Fibroblast of skin of right quadriceps (primary cell): Measurements from ENCODE around the gene SNRK.
"Not testable (repeated sequence)": the region's sequence is repeated elsewhere in the genome, so short reads cannot be mapped to it uniquely, and the experiment has no call there.

Experiments used
- DNase-seq: peaks from one replicate; pipeline ENCODE4 v3.0.0-alpha.2; 2013

The SNRK gene

DNA sequence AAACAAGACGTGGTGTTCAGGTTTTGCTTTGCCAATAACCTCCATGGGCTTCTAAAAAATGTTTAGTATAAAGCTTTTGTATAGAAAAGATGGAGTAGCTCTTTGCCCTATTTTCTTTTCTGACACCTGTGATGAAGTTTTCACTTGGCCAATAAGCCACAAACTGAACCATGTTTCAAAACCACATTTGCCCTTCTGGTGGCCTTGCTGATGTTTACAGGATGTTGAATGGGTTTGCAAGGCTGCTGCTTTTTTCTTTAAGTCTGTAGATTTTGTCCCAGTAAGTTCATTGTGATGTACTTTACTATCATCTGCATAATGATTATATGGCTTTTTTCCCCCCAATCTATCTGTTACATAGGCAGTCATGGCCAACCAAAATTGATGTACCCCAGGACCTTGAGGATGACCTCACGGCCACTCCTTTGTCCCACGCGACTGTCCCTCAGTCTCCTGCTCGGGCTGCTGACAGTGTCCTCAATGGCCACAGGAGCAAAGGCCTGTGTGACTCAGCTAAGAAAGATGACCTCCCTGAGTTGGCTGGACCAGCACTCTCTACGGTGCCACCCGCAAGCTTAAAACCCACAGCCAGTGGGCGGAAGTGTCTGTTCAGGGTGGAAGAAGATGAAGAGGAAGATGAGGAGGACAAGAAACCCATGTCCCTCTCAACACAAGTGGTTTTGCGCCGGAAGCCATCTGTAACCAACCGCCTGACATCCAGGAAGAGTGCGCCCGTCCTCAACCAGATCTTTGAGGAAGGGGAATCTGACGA, 60.8 kb downstream of the SNRK start:
- DNase-seq, result no peak

DNA sequence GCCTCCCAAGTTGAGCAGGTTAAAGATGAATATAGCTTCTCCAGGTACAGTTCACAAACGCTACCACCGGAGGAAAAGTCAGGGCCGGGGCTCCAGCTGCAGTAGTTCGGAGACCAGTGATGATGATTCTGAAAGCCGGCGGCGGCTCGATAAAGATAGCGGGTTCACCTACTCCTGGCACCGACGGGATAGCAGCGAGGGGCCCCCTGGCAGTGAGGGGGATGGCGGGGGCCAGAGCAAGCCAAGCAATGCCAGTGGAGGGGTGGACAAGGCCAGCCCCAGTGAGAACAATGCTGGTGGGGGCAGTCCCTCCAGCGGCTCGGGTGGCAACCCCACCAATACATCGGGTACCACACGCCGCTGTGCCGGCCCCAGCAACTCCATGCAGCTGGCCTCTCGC, 61.4 kb downstream of the SNRK start:
- DNase-seq, result no peak

DNA sequence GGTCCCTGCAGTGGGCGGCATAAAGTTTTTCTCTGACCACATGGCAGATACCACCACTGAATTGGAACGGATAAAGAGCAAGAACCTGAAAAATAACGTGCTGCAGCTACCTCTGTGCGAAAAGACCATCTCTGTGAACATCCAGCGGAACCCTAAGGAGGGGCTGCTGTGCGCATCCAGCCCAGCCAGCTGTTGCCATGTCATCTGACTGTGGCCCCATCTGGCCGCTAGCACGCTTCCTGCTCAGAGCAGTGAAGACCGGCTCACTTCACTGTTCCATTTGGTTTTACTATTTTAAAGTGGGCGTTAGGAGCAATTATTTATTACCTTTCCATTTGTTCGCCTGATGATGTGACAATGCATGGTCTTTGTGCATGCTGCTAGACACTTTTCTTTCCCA, 62.0 kb downstream of the SNRK start:
- DNase-seq, result no peak

DNA sequence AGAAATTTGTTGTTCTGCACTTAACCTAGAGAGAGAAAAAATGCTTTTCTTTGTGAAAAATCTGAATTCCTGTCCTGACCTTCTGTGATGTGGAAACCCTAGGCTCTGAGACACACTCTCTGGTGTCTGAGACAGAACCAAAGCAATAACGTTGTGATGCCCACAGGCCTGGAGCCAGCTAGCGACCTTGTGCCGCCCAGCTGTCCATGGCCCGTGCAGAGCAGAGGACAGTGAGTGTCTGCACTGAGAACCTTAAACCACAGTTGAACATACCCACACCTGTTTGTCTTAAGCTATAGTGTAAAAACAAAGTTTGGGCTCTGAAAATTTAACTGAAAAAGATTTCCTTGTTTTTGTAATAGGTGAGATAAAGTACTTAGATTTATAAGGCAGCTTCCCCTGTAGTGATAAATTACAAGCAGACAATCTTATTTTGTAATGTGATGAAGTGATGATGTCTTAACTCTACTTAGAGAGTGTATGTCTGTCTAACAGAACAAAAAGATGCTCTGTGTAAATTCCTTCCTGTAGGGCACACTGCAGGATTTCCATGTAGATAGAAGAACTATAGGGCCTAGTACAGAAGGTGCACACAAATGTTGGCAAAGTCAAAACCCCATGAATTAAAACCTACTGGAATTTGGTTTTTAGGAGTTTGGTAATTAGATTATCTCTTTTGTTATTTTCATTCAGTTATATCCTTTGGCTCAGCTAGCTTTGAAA, 62.7 kb downstream of the SNRK start:
- no peak for DNase-seq

DNA sequence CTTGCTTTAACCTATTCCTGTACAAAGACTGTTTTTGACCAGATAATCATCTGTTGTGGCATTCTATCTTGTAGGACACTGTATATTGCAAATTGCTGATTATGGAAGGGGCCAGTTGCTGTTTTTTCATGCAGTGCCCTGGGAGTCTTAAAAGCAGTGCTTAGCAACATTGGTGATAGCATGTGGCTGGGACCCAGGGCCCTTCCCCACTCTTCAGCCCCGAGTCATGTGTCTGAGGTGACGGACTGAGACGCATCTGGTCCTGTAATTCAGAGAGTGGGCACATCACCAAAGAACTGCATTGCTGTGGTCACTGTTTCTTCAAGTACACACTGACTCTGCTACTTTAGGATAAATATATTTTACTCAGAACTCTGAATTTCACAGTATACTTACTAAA, 63.4 kb downstream of the SNRK start:
- no peak for DNase-seq

DNA sequence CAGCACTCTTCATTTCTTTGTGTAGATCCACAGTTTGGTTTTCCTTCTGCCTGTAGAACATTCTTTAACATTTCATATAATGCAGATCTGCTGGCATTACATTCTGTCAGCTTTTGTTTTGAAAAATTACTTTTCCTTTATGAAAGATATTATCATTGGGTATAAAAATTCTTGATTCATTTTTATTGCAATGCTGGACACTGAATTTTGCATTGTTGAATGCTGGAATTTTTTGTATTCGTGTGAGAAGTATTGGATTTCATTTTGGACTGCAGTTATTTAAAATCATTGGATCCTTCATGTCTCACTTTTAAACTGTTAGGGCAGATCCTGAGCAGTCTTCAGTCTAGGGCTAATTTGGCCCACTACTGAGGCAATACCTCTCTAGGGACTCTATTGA, 67.1 kb downstream of the SNRK start:
- no peak for DNase-seq

DNA sequence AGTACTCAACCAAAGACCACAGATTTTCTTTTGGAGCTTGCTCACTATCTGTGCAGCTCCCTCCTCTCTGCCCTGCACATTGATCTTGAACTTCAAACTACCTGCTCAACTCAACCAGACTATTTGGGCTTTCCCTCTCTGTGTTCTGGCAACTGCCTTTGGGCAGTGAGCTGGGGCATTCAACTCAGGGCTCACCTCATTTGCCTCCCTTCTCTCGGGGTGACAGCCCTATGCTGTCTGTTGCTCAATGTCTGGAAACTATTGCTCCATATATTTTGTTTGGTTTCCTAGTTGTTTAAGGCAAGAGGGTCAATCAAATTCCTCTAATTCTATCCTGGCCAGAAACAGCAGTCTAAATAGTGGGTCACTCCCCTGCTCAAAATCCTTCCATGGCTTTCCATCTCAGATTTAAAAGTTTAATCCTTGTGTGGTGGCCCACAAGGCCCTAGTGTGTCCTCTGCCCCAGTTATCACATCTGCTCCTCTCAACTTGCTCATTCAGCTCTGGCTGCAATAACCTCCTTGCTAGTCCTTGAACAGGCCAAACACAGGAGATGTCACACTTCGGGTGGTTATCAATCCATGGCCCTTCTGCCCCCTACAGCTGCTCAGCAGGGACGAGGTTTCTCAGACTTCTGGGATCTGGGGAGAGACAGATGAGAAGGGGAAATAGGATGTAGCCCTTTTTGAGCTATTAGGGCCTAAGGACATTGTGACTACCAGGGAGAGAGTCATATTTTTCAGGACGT, 67.8 kb downstream of the SNRK start:
- no peak for DNase-seq

DNA sequence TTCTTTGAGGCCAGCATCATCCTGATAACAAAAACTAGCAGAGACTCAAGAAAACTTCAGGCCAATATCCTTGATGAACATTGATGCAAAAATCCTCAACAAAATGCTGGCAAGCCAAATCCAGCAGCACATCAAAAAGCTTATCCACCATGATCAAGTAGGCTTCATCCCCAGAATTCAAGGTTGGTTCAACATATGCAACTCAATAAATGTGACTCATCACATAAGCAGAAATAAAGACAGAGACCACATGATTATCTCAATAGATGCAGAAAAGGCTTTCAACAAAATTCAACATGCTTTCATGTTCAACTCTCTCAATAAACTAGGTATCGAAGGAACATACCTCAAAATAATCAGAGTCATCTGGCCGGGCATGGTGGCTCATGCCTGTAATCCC, 69.7 kb downstream of the SNRK start:
- DNase-seq, result not testable (repeated sequence)

DNA sequence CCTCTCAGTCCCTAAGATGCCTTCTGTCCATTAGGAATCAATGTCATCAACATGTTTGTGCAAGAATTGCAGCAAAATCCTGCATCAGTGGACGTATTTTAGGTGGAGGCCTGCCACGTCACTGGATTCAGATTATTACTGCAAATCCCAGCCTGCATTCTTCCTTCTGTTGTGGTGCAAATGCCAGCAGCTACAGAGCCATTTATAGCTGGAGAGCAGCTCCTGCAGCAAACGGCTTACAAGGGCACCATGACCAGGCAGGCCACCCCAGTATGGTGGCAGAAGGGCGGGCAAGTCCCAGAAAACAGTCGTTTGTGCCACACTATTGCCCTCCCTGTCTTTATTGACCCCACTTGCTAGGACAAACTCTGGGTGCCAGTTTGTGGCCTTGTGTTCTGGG, 74.7 kb downstream of the SNRK start:
- DNase-seq, result no peak

DNA sequence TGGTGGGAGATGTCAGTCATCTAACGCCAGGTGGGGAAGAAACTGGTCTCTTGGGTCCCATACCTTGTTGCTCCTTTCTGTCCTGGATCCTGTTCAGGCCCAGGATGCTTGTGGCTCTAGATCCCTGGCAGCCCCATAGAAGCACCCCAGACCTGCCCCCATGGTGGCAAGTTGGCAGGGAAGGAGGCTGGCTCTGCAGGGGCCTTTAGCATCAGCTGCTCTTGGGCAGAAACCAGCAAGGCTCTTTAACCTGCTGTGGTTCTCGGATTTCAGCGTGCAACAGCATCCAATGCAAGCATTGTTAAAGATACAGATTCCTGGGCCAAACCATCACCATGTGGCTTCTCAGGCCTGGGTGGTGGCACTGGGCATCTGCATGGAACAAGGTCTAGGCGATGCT, 75.8 kb downstream of the SNRK start:
- DNase-seq, result no peak

DNA sequence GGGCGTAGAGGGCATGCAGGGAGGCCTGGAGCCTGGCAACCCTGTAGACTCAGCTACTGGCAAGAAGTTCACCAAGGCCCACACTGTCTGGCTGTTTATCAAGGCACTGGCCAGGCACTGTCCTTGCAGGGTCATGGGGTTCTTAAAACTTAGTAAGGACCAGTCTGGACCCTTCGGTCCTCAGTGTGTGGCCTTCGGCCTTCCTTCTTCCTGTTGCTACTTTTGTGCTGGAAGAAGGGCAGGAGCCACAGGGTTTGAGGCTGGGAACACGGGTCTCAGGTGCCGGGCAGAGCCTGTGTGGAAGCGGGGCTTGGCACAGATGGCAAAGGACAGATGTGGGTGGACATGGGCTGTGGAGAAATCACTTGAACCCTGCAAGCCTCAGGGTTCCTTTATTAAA, 76.6 kb downstream of the SNRK start:
- DNase-seq, result no peak

DNA sequence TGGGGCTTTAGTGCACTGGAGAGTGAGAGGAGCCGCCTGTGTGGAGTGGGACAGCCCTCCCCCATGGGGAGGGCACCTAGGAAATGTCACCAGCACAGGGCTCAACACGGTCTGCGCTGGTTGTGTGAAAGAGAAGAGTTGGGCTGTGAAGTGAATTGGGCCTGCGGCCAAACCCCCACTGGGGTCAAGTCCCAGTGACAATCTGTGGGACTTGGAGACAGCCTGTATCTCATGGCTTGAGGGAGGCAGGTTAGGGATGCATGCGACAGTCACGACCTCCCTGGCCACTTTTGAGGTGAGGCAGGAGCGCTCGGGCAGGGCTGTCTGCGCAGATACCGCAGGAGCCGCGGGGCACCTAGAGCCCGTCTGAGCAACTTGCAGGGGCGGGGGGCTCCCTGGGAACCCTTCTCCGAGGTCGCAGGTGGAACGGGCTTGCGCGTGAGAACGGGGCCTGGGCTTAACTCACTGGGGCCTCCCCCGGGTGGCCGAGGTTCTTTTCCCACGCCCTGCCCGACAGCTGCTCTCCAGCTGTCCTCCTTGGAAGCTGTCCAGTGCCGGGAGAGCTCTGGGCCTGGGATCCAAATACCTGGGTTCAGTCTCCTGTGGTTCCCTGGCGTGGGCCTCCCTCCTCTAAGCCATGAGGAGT, 77.4 kb downstream of the SNRK start:
- no peak for DNase-seq

DNA sequence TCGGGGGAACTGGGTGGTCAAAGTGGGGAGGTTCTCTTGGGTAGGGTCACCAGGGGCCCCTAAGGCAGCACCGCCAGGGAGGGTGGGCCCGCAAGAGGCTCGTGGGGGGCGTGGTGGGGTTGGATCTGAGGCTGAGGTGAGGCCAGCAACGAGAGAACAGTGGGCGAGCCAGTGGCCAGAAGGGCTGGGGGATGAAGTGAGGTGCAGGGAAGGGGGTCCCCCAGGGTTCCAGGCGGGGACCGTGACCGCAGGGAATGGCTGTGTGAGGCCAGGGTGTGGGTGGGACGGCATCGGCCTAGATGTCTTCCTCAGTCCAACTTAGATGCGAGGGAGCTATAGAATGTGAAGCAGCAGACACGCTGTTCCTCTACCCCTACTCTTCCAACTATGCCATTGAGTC, 78.2 kb downstream of the SNRK start:
- DNase-seq, result no peak

DNA sequence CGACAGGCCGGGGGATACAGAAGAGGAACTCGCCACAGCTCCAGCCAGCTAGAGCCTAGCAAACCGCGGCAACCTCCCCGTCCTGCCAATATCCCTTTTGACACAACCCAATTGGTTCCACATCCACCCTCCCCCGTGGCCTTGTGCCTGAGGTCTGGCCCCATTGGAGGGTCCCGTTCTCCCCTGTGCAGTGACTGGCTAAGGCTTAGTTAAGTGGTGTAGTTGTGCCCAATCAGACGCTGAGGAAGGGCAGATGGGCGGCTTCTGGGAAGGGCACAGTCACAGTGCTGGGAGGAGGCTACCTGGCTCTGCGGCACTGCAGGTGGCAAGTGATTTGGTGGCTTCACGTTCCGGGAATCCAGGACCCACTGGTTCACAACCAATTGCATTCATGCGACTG, 78.6 kb downstream of the SNRK start:
- DNase-seq, result no peak

DNA sequence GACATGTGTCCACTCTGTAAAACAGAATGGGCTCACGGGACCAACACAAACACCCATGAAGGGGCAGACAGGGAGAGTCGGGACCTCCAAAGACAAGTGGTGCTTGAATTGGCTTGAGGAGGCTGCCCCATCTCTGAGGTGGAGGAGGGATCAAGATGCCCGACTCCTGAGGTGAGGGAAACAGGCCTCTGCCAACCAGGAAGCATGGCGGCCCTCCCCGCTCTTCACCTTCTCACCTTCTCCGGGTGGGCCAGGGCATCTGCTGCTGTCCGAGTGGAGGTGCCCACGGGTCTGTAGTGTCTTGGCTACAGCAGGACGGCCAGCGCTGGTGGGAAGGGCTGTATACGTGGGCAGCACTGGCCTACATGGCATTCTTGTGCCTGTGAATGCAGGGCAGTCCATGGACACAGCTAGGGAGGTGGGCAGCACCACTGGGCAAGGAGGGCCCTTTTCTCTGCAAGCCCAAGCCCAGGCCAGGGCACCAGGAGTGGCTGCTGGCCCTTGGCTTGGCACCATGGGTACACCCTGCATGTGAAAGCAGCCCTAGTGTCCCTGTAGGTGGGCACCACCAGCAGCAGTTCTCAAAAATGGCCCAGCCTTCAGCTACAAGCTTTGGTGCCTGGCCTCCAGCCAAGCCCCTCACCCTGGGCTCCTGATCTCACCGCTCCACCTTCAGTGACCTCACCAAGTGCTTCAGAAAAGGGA, 79.4 kb downstream of the SNRK start:
- no peak for DNase-seq

DNA sequence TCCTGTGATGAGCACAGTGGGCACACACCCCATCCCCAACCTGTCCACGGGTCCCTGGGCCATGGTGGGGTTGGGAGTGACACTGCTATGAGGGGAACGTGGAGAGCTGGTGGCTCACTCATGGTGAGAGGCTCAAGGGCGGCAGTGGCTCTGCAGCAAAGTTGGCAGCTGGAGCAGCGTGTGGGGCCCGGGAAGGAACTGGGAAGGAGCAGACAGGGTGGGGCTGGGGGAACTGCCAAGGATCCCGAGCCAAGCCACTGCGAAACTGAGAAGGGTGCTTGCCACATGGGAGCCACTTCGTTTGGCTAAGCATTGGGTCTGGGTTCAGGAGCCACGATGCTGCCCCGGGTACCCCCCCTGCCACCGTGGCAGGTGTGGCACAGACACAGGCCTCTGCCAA, 80.1 kb downstream of the SNRK start:
- no peak for DNase-seq

DNA sequence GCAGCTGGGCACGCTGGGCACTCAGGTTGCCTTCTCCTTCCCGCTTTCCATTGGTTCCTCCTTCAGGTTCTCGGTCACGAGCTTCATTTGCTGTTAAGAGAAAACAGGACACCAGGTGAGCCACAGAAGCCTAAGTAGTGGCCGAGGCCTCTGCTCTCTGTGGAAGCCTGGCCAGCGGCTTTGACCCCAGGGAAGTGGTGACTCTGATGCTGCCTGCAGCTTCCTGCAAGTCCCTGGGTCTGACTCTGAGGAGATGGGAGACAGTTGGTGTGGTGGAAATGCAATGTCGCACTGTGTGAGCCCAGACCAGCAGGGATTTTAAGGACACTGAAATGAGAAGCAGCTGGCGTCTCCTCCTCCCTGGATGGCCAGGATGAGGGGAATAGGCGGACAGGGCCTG, 80.5 kb downstream of the SNRK start:
- DNase-seq, result no peak

DNA sequence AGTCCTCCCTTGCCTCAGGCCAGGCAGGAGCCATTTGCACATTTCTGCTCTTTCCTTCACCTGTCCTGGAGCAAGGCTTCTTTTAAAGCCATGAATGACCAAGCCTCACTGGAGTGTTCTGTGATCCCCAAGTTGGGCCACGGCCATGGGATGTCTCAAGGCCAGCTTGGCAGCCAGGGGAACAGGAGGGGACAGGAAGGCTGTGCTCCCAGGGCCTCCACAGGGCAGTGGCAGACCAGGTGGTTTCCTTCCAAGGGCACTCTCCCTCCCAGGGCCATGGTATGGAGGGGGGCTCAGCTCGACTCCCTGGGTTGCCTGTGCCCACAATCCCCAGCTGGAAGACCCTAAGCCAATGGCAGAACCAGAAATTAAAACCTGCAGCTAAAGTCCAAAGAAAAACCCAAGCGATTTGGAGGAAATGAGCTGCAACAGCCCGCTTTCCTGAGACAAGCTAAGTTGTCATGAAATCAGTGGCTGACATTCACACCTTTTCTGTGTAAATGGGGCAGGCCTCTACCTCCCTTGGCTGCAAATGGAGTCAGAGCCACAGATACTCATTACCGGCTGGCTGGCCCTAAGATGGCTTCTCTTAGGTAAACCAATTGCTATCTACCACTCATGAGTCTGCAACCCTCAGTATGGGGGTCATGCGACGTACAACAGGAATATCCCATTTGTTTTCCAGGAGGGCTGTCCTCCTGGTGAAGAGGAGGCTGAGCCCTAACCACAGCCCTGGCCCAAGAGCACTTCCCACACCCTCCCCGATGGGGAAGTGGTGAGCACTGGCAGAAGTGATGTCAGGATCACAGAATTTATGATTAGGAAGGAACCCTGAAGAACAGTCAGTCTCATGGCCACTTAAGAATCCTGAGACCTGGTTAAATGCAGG, 83.3 kb downstream of the SNRK start:
- DNase-seq, result no peak

DNA sequence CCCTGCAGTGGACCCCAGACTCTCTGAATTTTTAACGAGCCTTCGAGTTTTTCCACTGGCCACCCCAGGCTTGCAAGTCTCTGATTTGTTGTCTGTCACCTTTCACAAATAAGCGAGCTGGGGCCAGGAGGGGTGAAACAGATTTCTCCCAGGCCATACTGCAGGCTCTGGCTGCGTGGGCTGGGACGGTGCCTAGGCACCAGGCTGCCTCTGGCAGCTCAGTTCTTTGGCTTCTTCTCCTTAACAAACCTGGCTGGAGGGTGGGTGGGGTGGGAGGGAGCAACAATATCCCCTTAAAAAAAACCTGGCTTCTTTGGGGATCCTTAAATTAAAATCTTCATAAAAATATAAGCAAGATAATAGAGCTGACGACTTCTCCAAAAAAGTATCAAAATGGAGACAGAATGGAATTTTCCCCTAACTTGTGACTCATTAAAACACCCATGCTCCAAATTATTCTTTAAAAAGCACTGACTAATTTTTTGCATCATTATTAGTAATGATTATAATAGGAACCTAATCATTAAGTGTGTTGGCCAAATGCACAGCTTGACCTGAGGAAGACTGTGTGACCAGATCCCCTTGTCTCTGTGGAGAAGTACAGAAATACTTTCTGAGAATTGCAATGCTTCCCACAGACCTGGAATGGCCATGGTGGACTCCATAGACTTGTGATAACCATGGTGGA, 84.1 kb downstream of the SNRK start:
- DNase-seq, result no peak

DNA sequence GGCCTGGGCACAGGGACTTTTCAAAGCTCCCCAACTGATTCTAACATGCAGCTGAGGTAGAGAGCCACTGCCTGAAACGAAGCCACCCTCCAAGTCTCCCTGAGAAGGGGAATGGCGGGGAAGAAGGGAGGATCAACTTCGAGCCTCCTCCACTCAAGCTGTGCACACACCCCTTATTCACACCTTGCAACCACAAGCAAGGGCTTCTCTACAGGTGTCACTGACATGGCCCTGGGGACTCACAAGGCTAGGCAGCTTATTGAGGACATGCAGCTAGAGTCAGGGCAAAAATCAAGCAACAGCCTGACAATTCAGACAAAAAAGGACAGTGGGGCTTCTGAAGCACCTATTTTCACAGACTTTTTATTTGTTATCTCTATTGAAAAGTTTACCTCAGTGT, 85.2 kb downstream of the SNRK start:
- DNase-seq, result no peak
